B cell (primary cell): Measurements from ENCODE around the gene MBNL2. TPM values are rescaled to one million over a fixed set of nuclear protein-coding genes. Genes with fewer than 3 reads are reported as not detected.

Experiments used
- ATAC-seq: fragments of 200-7000 bp; cut with Tn5 transposase; one replicate; pipeline ENCODE4 v1.10.0; 2021; ENCODE audit warnings: low read depth, mild to moderate bottlenecking, moderate number of reproducible peaks, moderate library complexity
- CTCF ChIA-PET: fragments of 350-600 bp; sonication (Branson Sonifier 250); formaldehyde crosslinking; loops from one replicate; lab custom pipeline; 2021; ENCODE audit warnings: antibody characterized with exemption, inconsistent platforms; lab: Charles Lee
- POLR2A ChIA-PET: fragments of 350-600 bp; sonication (Branson Sonifier 250); formaldehyde crosslinking; loops from one replicate; lab custom pipeline; 2021; ENCODE audit warnings: antibody characterized with exemption; lab: Charles Lee
- DNase-seq: peaks from one replicate; pipeline ENCODE4 v3.0.0; 2013
- H2AFZ ChIP-seq: 2 replicates; pipeline ENCODE4 v1.6.1; 2012; ENCODE audit warnings: mild to moderate bottlenecking, low read depth, low read length; ENCODE audit not compliant: insufficient read depth, poor library complexity, severe bottlenecking
- H3K27ac ChIP-seq, 2 donors: 1 replicate in 1 of 2; 2 replicates in 1 of 2; pipeline ENCODE4 v1.5.1; 2012 to 2013; ENCODE audit warnings: low read length in 2 of 2, mild to moderate bottlenecking in 2 of 2, moderate library complexity in 1 of 2
- H3K27me3 ChIP-seq, 4 experiments: fragments of 200-600 bp in 1 of 4; sonication (generic) in 1 of 4; replicated peaks in 1 of 4; 1 replicate in 2 of 4; 2 replicates in 2 of 4; pipeline versions ENCODE4 v1.6.1 to v1.7.0; 2013 to 2016; ENCODE audit warnings: low read length in 3 of 4, mild to moderate bottlenecking in 2 of 4, mixed read lengths in 1 of 4, moderate library complexity in 1 of 4; ENCODE audit not compliant: insufficient read depth in 4 of 4, control insufficient read depth in 3 of 4; ENCODE audit errors: control extremely low read depth in 1 of 4
- H3K36me3 ChIP-seq, 2 experiments: replicated peaks in 1 of 2; 1 replicate in 1 of 2; 2 replicates in 1 of 2; pipeline versions ENCODE4 v1.6.1 to v1.7.1; 2013; ENCODE audit warnings: low read length in 1 of 2; ENCODE audit not compliant: insufficient read depth in 2 of 2, control insufficient read depth in 1 of 2; ENCODE audit errors: control extremely low read depth in 1 of 2, extremely low read depth in 1 of 2
- H3K4me1 ChIP-seq, 2 donors: fragments of 200-600 bp in 1 of 2; sonication (generic) in 1 of 2; 1 replicate in 1 of 2; 2 replicates in 1 of 2; pipeline versions ENCODE4 v1.5.1 to v1.6.1; 2013 to 2017; ENCODE audit warnings: low read length in 2 of 2; ENCODE audit not compliant: control insufficient read depth in 2 of 2, insufficient read depth in 2 of 2
- H3K4me2 ChIP-seq: replicated peaks from 2 replicates; pipeline ENCODE3; 2012; ENCODE audit warnings: mild to moderate bottlenecking, low read depth, low read length; ENCODE audit not compliant: poor library complexity, severe bottlenecking
- H3K4me3 ChIP-seq, 5 experiments: fragments of 200-600 bp in 1 of 5; sonication (generic) in 1 of 5; 1 replicate in 3 of 5; 2 replicates in 2 of 5; pipeline versions ENCODE4 v1.5.1 to v1.7.0; 2011 to 2016; ENCODE audit warnings: low read length in 4 of 5, mild to moderate bottlenecking in 4 of 5, low read depth in 2 of 5, control low read depth in 1 of 5, moderate library complexity in 1 of 5; ENCODE audit not compliant: insufficient read depth in 1 of 5; ENCODE audit errors: control extremely low read depth in 1 of 5, extremely low read depth in 1 of 5
- H3K79me2 ChIP-seq: fragments of 200-600 bp; sonication (generic); one replicate; pipeline ENCODE4 v1.6.0; 2016; ENCODE audit warnings: low read length; ENCODE audit not compliant: control insufficient read depth, insufficient read depth
- H3K9ac ChIP-seq: fragments of 200-600 bp; sonication (generic); 2 replicates; pipeline ENCODE4 v1.6.1; 2017; ENCODE audit warnings: mild to moderate bottlenecking, low read length, moderate library complexity
- H3K9me3 ChIP-seq, 3 donors: one replicate each; pipeline versions ENCODE4 v1.6.1 to v1.7.1; 2013; ENCODE audit warnings: low read length in 2 of 3; ENCODE audit not compliant: control insufficient read depth in 2 of 3, insufficient read depth in 1 of 3; ENCODE audit errors: control extremely low read depth in 1 of 3
- H4K20me1 ChIP-seq: 2 replicates; pipeline ENCODE4 v1.6.0; 2012; ENCODE audit warnings: mild to moderate bottlenecking, low read length; ENCODE audit not compliant: insufficient read depth, control insufficient read depth, poor library complexity, severe bottlenecking
- H3K27ac Mint-ChIP-seq: one replicate; pipeline ENCODE4 v1.8.0; 2021; ENCODE audit warnings: mixed read lengths
- H3K27me3 Mint-ChIP-seq: one replicate; pipeline ENCODE4 v1.8.0; 2021; ENCODE audit warnings: mixed read lengths
- H3K4me1 Mint-ChIP-seq: one replicate; pipeline ENCODE4 v1.8.0; 2021; ENCODE audit warnings: mixed read lengths
- H3K4me3 Mint-ChIP-seq: one replicate; pipeline ENCODE4 v1.8.0; 2021; ENCODE audit warnings: mixed read lengths
- H3K9me3 Mint-ChIP-seq: one replicate; pipeline ENCODE4 v1.8.0; 2022; ENCODE audit warnings: mixed read lengths; ENCODE audit not compliant: insufficient read depth
- EZH2 ChIP-seq: IDR thresholded peaks from 2 replicates; pipeline ENCODE4 v1.6.1; 2012; ENCODE audit warnings: borderline replicate concordance, low read depth, mild to moderate bottlenecking, moderate library complexity, low read length; ENCODE audit not compliant: insufficient read depth, poor library complexity, severe bottlenecking
- WGBS: methylation state at CpG from one replicate; pipeline ENCODE4 v1.1.5; 2013; ENCODE audit warnings: missing lambda C conversion rate; ENCODE audit not compliant: insufficient coverage; 5-methylcytosine and 5-hydroxymethylcytosine counted together
- intact Hi-C: fragments of 100-400 bp; cut with micrococcal nuclease; formaldehyde crosslinking; loops from one replicate; pipeline ENCODE4 v1.10.0; 2022
- polyA plus RNA-seq: library from polyadenylated mRNA; depleted of rRNA; stranded (reverse); fragments of >200 nt; gene quantifications from 2 replicates; pipeline ENCODE4 v1.2.3, GENCODE V29; 2012
- total RNA-seq, 2 donors: library from RNA; stranded (reverse); fragments of 120-200 nt in 1 of 2; gene quantifications; 1 replicate in 1 of 2; 2 replicates in 1 of 2; pipeline versions ENCODE4 v1.2.3 to v1.2.4, GENCODE V29; 2013 to 2022
- TF ChIP-seq, protein P1 (sequence below): fragments of 200-600 bp; IDR thresholded peaks from one replicate; pipeline ENCODE4 v1.8.0; 2022; ENCODE audit warnings: antibody characterized with exemption, mild to moderate bottlenecking

MBNL2 gene
- total and polyA plus RNA-seq, 2 donors (not counting 1 experiment from before 2014, with no cell fraction given), result 6.9 to 50.1 TPM

DNA sequence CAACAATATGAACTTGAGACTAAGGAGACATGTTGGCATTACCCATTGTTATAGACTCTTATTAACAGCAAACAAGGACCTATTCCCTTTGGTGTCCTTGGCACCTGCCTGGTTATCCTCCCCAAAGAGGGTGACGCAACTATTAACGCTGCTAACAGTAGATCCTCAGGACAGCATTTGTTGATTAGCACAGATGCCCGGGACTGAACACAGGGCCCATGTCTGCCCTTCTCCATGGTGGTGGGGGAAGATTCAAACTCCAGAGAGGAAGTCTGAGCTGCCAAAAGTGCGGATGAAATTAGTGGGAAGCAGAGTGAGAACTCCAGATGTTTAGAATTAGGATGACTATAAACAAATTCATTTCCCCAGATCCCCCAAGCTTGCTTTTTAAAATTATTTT lies 110.6 kb downstream of the MBNL2 start:
- intact Hi-C loops, result no loop called here
- Mint-ChIP-seq H3K4me3 (no peak overlapping the region), H3K4me1 (no peaks in the 10 kb centered on the region), H3K27me3 (no peaks in the 10 kb centered on the region), H3K9me3 (no peaks in the 10 kb centered on the region), H3K27ac (no peak overlapping the region)
- peaks cover 22% of the 10 kb centered on the region for H4K20me1 ChIP-seq
- H3K79me2 ChIP-seq, result peaks cover 7% of the 10 kb centered on the region
- no peaks in the 10 kb centered on the region for H3K27me3 ChIP-seq
- DNase-seq (no peak), ATAC-seq (no peak)
- H3K9ac ChIP-seq, result no peak overlapping the region
- H3K9me3 ChIP-seq, result no peaks in the 10 kb centered on the region
- H3K4me2 ChIP-seq, result no peak overlapping the region
- ChIA-PET POLR2A (no interaction called here), CTCF (no interaction called here)
- no peak overlapping the region for H3K27ac ChIP-seq
- no peak overlapping the region for H2AFZ ChIP-seq
- 100% methylated on average over 3 of the region's 4 CpGs for WGBS
- no peak for TF ChIP-seq EZH2
- TF ChIP-seq, protein P1, sequence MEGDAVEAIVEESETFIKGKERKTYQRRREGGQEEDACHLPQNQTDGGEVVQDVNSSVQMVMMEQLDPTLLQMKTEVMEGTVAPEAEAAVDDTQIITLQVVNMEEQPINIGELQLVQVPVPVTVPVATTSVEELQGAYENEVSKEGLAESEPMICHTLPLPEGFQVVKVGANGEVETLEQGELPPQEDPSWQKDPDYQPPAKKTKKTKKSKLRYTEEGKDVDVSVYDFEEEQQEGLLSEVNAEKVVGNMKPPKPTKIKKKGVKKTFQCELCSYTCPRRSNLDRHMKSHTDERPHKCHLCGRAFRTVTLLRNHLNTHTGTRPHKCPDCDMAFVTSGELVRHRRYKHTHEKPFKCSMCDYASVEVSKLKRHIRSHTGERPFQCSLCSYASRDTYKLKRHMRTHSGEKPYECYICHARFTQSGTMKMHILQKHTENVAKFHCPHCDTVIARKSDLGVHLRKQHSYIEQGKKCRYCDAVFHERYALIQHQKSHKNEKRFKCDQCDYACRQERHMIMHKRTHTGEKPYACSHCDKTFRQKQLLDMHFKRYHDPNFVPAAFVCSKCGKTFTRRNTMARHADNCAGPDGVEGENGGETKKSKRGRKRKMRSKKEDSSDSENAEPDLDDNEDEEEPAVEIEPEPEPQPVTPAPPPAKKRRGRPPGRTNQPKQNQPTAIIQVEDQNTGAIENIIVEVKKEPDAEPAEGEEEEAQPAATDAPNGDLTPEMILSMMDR, result no peak
- peaks cover 3 to 30% of the 10 kb centered on the region in 2 experiments for H3K36me3 ChIP-seq
- H3K4me3 ChIP-seq, result no peak overlapping the region
- H3K4me1 ChIP-seq, result no peaks in the 10 kb centered on the region

DNA sequence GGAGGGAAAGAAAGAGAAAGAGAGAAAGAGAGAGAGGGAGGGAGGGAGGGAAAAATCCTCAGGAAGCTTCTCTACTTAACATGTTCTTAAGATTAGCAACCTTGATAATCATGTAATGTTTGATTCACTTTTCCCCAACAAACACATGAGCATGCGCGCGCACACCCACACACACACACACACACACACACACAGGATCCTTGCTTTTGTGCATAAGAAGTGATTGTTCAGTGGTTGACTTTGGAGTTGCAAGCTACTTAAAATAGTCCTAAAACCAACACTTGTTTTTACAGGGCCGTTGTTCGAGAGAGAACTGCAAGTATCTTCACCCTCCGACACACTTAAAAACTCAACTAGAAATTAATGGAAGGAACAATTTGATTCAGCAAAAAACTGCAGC lies 111.8 kb downstream of the MBNL2 start:
- CTCF ChIA-PET, result interaction anchor here (1.3 to 1.9 kb wide), 2 partner anchors 25 to 224 kb away, joined by 3 to 11 read pairs; no protein-coding TSS in a partner anchor
- intact Hi-C loops, result no loop called here

More for the DNA sequence above, 111.8 kb downstream of the MBNL2 start:
- H3K4me3 ChIP-seq, result no peak overlapping the region
- 96% methylated on average over 3 of the region's 6 CpGs for WGBS
- H3K9ac ChIP-seq, result no peak overlapping the region
- H3K9me3 Mint-ChIP-seq, result no peaks in the 10 kb centered on the region
- no peaks in the 10 kb centered on the region for H3K4me1 ChIP-seq
- no peak overlapping the region for H3K4me3 Mint-ChIP-seq
- no peak overlapping the region for H3K27ac Mint-ChIP-seq
- ATAC-seq, result no peak
- no peaks in the 10 kb centered on the region for H3K4me1 Mint-ChIP-seq
- no peaks in the 10 kb centered on the region for H3K27me3 Mint-ChIP-seq
- TF ChIP-seq EZH2, result no peak
- no peaks in the 10 kb centered on the region for H3K9me3 ChIP-seq
- H3K4me2 ChIP-seq, result no peak overlapping the region
- peaks cover 3 to 37% of the 10 kb centered on the region in 2 experiments for H3K36me3 ChIP-seq
- no peaks in the 10 kb centered on the region for H3K27me3 ChIP-seq
- POLR2A ChIA-PET, result no interaction called here
- DNase-seq, result no peak
- H2AFZ ChIP-seq, result no peak overlapping the region
- no peak overlapping the region for H3K27ac ChIP-seq
- H3K79me2 ChIP-seq, result peaks cover 7% of the 10 kb centered on the region
- H4K20me1 ChIP-seq, result peaks cover 14% of the 10 kb centered on the region
